ENCODE measurements around the gene TBX3.

- no peak for TF ChIP-seq YY1 (IDR thresholded peaks at IDR 0.05; ENCODE audit: low read depth)
- no peak for TF ChIP-seq MAX (IDR thresholded peaks at IDR 0.05)
- no peak for TF ChIP-seq TAF1 (IDR thresholded peaks at IDR 0.05; ENCODE audit: low read depth)
- TF ChIP-seq CREB1 (IDR thresholded peaks at IDR 0.05; ENCODE audit: low read depth): no peak
- no peak for TF ChIP-seq TEAD4 (IDR thresholded peaks at IDR 0.05)
- TF ChIP-seq ZBTB7A (IDR thresholded peaks at IDR 0.05; ENCODE audit: low read depth): no peak
- TF ChIP-seq REST (IDR thresholded peaks at IDR 0.05; ENCODE audit: low read depth): no peak
- TF ChIP-seq RAD21 (IDR thresholded peaks at IDR 0.05; ENCODE audit: low read depth): no peak
- TF ChIP-seq TCF12 (IDR thresholded peaks at IDR 0.05; ENCODE audit: low read depth): no peak
- TF ChIP-seq USF1 (IDR thresholded peaks at IDR 0.05): no peak
- no peak for TF ChIP-seq EP300 (IDR thresholded peaks at IDR 0.05; ENCODE audit: borderline replicate concordance)
- TF ChIP-seq FOXM1 (IDR thresholded peaks at IDR 0.05; ENCODE audit: borderline replicate concordance, low read depth): no peak
- no peak for TF ChIP-seq CEBPB (IDR thresholded peaks at IDR 0.05)
These were observed 9.1 kb upstream of the TBX3 start for GRCh38 chr12:114693059-114693531.
